HG03196 (cell line): ENCODE data around the gene IQSEC1.

Source experiments
- ATAC-seq: cut with Tn5 transposase; IDR thresholded peaks from one replicate; pipeline ENCODE4 v1.9.1; 2021; ENCODE audit not compliant: unreplicated experiment

The IQSEC1 gene

GRCh38 chr3:13108861-13109260 lies 35.6 kb upstream of the IQSEC1 start:
- no peak for ATAC-seq

- ATAC-seq, result no peak
Observed at GRCh38 chr3:13107661-13108060, 34.4 kb upstream of the IQSEC1 start.

- ATAC-seq, result no peak
Observed at GRCh38 chr3:13106308-13107001, 33.2 kb upstream of the IQSEC1 start.

- ATAC-seq, result no peak
Observed at GRCh38 chr3:13105896-13106250, 32.6 kb upstream of the IQSEC1 start.

GRCh38 chr3:13105181-13105895 lies 32.1 kb upstream of the IQSEC1 start:
- no peak for ATAC-seq

GRCh38 chr3:13104511-13104910 lies 31.3 kb upstream of the IQSEC1 start:
- no peak for ATAC-seq

GRCh38 chr3:13103416-13104058 lies 30.3 kb upstream of the IQSEC1 start:
- no peak for ATAC-seq

- ATAC-seq, result no peak
Observed at GRCh38 chr3:13102386-13103345, 29.4 kb upstream of the IQSEC1 start.

GRCh38 chr3:13099707-13100106 lies 26.5 kb upstream of the IQSEC1 start:
- no peak for ATAC-seq

- no peak for ATAC-seq
Observed at GRCh38 chr3:13098192-13098988, 25.2 kb upstream of the IQSEC1 start.

GRCh38 chr3:13096356-13096755 lies 23.1 kb upstream of the IQSEC1 start:
- no peak for ATAC-seq

GRCh38 chr3:13095408-13095937 lies 22.2 kb upstream of the IQSEC1 start:
- ATAC-seq, result no peak

GRCh38 chr3:13093687-13094086 lies 20.5 kb upstream of the IQSEC1 start:
- ATAC-seq, result no peak

GRCh38 chr3:13092621-13093617 lies 19.7 kb upstream of the IQSEC1 start:
- no peak for ATAC-seq

GRCh38 chr3:13091898-13092611 lies 18.8 kb upstream of the IQSEC1 start:
- no peak for ATAC-seq

- peak; percentile 53 for ATAC-seq
Observed at GRCh38 chr3:13088028-13089006, 15.1 kb upstream of the IQSEC1 start.
